A673 (cell line): ENCODE results near the gene BEAN1.

Source experiments
- CTCF ChIP-seq: fragments of 300-800, 200-600 bp; sonication (generic); conservative IDR thresholded peaks from 2 replicates; pipeline ENCODE4 v1.5.1; 2017; ENCODE audit warnings: low read depth, mild to moderate bottlenecking, antibody characterized with exemption, low read length, moderate library complexity, mixed read lengths
- EZH2 ChIP-seq: fragments of 200-600 bp; sonication (generic); IDR thresholded peaks from 2 replicates; pipeline ENCODE4 v1.6.1; 2017; ENCODE audit warnings: borderline replicate concordance, low read depth, mild to moderate bottlenecking, mixed read lengths, antibody characterized with exemption, low read length; ENCODE audit not compliant: poor library complexity, severe bottlenecking

GRCh38 chr16:66473654-66474519 is 46.8 kb downstream of the BEAN1 start:
- TF ChIP-seq CTCF, result no peak
- TF ChIP-seq EZH2, result no peak
